ENCODE results near the gene MAD1L1.

DNA sequence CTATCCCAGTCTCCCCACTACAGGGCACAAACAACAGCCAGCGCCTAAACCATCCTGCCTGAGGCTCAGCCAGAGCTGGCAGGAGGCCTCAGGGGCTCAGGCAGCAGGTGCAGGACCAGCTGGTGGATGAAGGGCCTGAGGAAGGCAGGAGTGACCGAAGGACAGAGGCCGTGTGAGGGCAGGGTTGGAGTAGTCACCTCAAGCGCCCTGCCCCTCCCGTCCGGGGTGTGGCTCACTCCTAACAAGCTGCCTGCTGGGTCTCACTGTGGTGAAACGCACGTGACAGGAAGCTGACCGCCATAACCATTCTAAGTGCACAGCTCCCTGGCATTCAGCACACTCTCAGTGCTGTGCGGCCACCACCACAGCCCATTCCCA, 281.6 kb downstream of the MAD1L1 start:
- TF ChIP-seq, protein P1, sequence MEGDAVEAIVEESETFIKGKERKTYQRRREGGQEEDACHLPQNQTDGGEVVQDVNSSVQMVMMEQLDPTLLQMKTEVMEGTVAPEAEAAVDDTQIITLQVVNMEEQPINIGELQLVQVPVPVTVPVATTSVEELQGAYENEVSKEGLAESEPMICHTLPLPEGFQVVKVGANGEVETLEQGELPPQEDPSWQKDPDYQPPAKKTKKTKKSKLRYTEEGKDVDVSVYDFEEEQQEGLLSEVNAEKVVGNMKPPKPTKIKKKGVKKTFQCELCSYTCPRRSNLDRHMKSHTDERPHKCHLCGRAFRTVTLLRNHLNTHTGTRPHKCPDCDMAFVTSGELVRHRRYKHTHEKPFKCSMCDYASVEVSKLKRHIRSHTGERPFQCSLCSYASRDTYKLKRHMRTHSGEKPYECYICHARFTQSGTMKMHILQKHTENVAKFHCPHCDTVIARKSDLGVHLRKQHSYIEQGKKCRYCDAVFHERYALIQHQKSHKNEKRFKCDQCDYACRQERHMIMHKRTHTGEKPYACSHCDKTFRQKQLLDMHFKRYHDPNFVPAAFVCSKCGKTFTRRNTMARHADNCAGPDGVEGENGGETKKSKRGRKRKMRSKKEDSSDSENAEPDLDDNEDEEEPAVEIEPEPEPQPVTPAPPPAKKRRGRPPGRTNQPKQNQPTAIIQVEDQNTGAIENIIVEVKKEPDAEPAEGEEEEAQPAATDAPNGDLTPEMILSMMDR (IDR thresholded peaks at IDR 0.05; ENCODE audit: insufficient read depth, low read length, poor library complexity, severe bottlenecking), result no peak
- TF ChIP-seq EZH2phosphoT487 (conservative IDR thresholded peaks at IDR 0.05; ENCODE audit: low read length), result no peak
